OCI-LY1 (cell line): Measurements from ENCODE around the gene P2RX6.

Experiments used
- H2AFZ ChIP-seq: fragments of 200-600 bp; sonication (generic), shearing (Covaris generic); 2 replicates; pipeline ENCODE4 v1.6.0; 2014; ENCODE audit warnings: antibody characterized with exemption, mild to moderate bottlenecking, low read length
- H3F3A ChIP-seq: fragments of 200-600 bp; sonication (generic), shearing (Covaris generic); 2 replicates; pipeline ENCODE4 v1.6.0; 2014; ENCODE audit warnings: mild to moderate bottlenecking, antibody characterized with exemption, low read length, moderate library complexity; ENCODE audit not compliant: insufficient read depth
- H3K27ac ChIP-seq: fragments of 200-600 bp; sonication (generic); 2 replicates; pipeline ENCODE4 v1.5.1; 2014; ENCODE audit warnings: low read length, mixed run types, mild to moderate bottlenecking, low read depth; ENCODE audit not compliant: poor library complexity, severe bottlenecking
- H3K27me3 ChIP-seq: fragments of 200-600 bp; sonication (generic); 2 replicates; pipeline ENCODE4 v1.6.0; 2014; ENCODE audit warnings: antibody characterized with exemption, mild to moderate bottlenecking, low read length, moderate library complexity; ENCODE audit not compliant: insufficient read depth
- H3K36me3 ChIP-seq: fragments of 200-600 bp; sonication (generic); 2 replicates; pipeline ENCODE4 v1.6.1; 2014; ENCODE audit warnings: mild to moderate bottlenecking, antibody characterized with exemption, low read length, moderate library complexity, mixed read lengths; ENCODE audit not compliant: insufficient read depth
- H3K4me1 ChIP-seq: fragments of 200-600 bp; sonication (generic); 2 replicates; pipeline ENCODE4 v1.5.1; 2014; ENCODE audit warnings: mild to moderate bottlenecking, low read length, moderate library complexity; ENCODE audit not compliant: insufficient read depth, severe bottlenecking
- H3K4me2 ChIP-seq: fragments of 200-600 bp; sonication (generic), shearing (Covaris generic); 2 replicates; pipeline ENCODE4 v1.6.1; 2014; ENCODE audit warnings: low read length
- H3K4me3 ChIP-seq: fragments of 200-600 bp; sonication (generic); 2 replicates; pipeline ENCODE4 v1.5.1; 2014; ENCODE audit warnings: low read length, low read depth, mild to moderate bottlenecking, mixed read lengths; ENCODE audit not compliant: poor library complexity, severe bottlenecking
- H3K79me2 ChIP-seq: fragments of 200-600 bp; shearing (Covaris generic); 2 replicates; pipeline ENCODE4 v1.6.1; 2016; ENCODE audit warnings: mixed run types, low read length, mixed read lengths; ENCODE audit not compliant: insufficient read depth
- H3K9ac ChIP-seq: fragments of 200-600 bp; sonication (generic), shearing (Covaris generic); 2 replicates; pipeline ENCODE4 v1.6.1; 2014; ENCODE audit warnings: mild to moderate bottlenecking, low read length, mixed read lengths
- H3K9me2 ChIP-seq: fragments of 200-600 bp; sonication (generic), shearing (Covaris generic); 2 replicates; pipeline ENCODE4 v1.6.1; 2014; ENCODE audit warnings: low read depth, mild to moderate bottlenecking, low read length, mixed read lengths
- H3K9me3 ChIP-seq: fragments of 200-600 bp; shearing (Covaris generic); 2 replicates; pipeline ENCODE4 v1.6.1; 2014; ENCODE audit warnings: low read length, mixed read lengths
- H4K20me1 ChIP-seq: fragments of 200-600 bp; sonication (generic), shearing (Covaris generic); 2 replicates; pipeline ENCODE4 v1.6.0; 2016; ENCODE audit warnings: mild to moderate bottlenecking, low read length; ENCODE audit not compliant: insufficient read depth
- CTCF ChIP-seq: fragments of 200-600 bp; sonication (generic), shearing (Covaris generic); IDR thresholded peaks from 2 replicates; pipeline ENCODE4 v1.5.1; 2017; ENCODE audit warnings: mild to moderate bottlenecking, antibody characterized with exemption, low read length, moderate library complexity, mixed read lengths
- EZH2 ChIP-seq: fragments of 200-600 bp; sonication (generic), shearing (Covaris generic); IDR thresholded peaks from 2 replicates; pipeline ENCODE4 v1.8.0; 2017; ENCODE audit warnings: borderline replicate concordance, mixed run types, mild to moderate bottlenecking, antibody characterized with exemption, low read length, moderate library complexity, mixed read lengths

P2RX6 gene

GRCh38 chr22:21013657-21014201 lies 1.2 kb upstream of the P2RX6 start:
- H3K9me3 ChIP-seq = no peaks in the 10 kb centered on the region
- H4K20me1 ChIP-seq = no peaks in the 10 kb centered on the region
- no peaks in the 10 kb centered on the region for H3K79me2 ChIP-seq
- H3K9me2 ChIP-seq = no peaks in the 10 kb centered on the region
- H3K27me3 ChIP-seq = no peaks in the 10 kb centered on the region
- H3K4me2 ChIP-seq = peak overlapping the region; percentile 57
- H3K4me3 ChIP-seq = peak overlapping the region; percentile 37
- TF ChIP-seq CTCF = no peak
- TF ChIP-seq EZH2 = no peak
- no peak overlapping the region for H3K27ac ChIP-seq
- H3K4me1 ChIP-seq = peaks cover 9% of the 10 kb centered on the region
- no peaks in the 10 kb centered on the region for H3F3A ChIP-seq
- H3K9ac ChIP-seq = no peak overlapping the region
- no peak overlapping the region for H2AFZ ChIP-seq
- H3K36me3 ChIP-seq = no peaks in the 10 kb centered on the region

- no peaks in the 10 kb centered on the region for H4K20me1 ChIP-seq
- H3K9me2 ChIP-seq = no peaks in the 10 kb centered on the region
- H2AFZ ChIP-seq = no peak overlapping the region
- TF ChIP-seq CTCF (no peak), EZH2 (no peak)
- H3K4me1 ChIP-seq = peaks cover 9% of the 10 kb centered on the region
- H3K27ac ChIP-seq = no peak overlapping the region
- peak overlapping the region; percentile 37 for H3K4me3 ChIP-seq
- no peak overlapping the region for H3K9ac ChIP-seq
- H3K27me3 ChIP-seq = no peaks in the 10 kb centered on the region
- H3K4me2 ChIP-seq = peak overlapping the region; percentile 57
- H3K36me3 ChIP-seq = no peaks in the 10 kb centered on the region
- no peaks in the 10 kb centered on the region for H3F3A ChIP-seq
- H3K79me2 ChIP-seq = no peaks in the 10 kb centered on the region
- H3K9me3 ChIP-seq = no peaks in the 10 kb centered on the region
Measured at GRCh38 chr22:21014202-21014725, 701 bp upstream of the P2RX6 start.

GRCh38 chr22:21015466-21016006 lies 571 bp downstream of the P2RX6 start:
- Histone ChIP-seq H3K9ac (no peak overlapping the region), H3K4me2 (no peak overlapping the region)

More at GRCh38 chr22:21015466-21016006, 571 bp downstream of the P2RX6 start:
- Histone ChIP-seq H3K9me2 (no peaks in the 10 kb centered on the region), H3K79me2 (no peaks in the 10 kb centered on the region), H3K9me3 (no peaks in the 10 kb centered on the region), H3K4me1 (peaks cover 9% of the 10 kb centered on the region), H3F3A (no peaks in the 10 kb centered on the region), H4K20me1 (no peaks in the 10 kb centered on the region), H3K27me3 (no peaks in the 10 kb centered on the region; the same call in 1 of the 2 replicates), H3K4me3 (no peak overlapping the region), H3K36me3 (no peaks in the 10 kb centered on the region; the same call in 1 of the 2 replicates), H3K27ac (no peak overlapping the region), H2AFZ (no peak overlapping the region)
- no peak for TF ChIP-seq EZH2
- TF ChIP-seq CTCF = no peak
